Measurements from ENCODE around the gene SULT1C2. TPM values are rescaled to one million over a fixed set of nuclear protein-coding genes. Genes with fewer than 3 reads are reported as not detected.

Gene SULT1C2
- total RNA-seq, 1 donor, result 0.36 TPM

DNA sequence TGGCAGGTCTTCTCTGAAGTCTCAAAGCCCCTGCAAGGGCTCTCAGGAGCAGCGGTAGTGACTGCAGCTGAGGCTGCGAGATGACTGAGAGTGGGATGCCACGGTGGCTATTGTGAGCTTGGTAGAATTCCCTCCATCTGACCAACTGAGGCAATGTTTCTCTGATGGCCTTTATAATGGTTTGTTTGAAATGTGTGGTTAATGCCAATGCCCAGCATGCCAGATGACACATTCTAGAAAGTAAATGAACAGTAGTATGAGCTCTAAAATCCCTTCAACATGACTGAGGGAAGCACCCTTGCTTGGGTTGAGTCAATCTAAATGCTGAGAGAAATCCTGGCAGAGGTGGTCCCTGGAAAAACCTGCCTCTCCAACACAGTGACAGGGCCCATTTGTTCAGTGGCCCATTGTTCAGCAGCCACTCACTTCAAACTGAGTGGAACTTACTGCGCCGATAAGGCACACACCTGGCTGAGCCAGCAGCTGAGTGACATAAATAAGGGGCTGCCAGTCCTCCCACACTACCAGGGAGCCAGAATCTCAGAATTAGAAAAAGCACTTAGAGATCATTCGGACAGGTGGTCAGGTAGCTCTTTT is 31.7 kb downstream of the SULT1C2 start:
- Histone ChIP-seq H3K4me1 (ENCODE audit: insufficient read depth, low read length) (peaks cover 23% of the 10 kb centered on the region), H3K4me3 (ENCODE audit: insufficient read depth, low read length) (no peak overlapping the region), H3K27me3 (ENCODE audit: insufficient read depth, low read length) (no peaks in the 10 kb centered on the region), H2AFZ (ENCODE audit: low read length) (no peak overlapping the region), H3K79me2 (ENCODE audit: insufficient read depth, low read length) (no peaks in the 10 kb centered on the region), H3K9me3 (ENCODE audit: low read depth, low read length) (no peaks in the 10 kb centered on the region), H3K36me3 (ENCODE audit: insufficient read depth, low read length) (no peaks in the 10 kb centered on the region), H3K4me2 (ENCODE audit: insufficient read depth, low read length) (no peak overlapping the region), H3K27ac (ENCODE audit: low read depth, low read length) (no peak overlapping the region), H4K20me1 (ENCODE audit: insufficient read depth, low read length) (no peaks in the 10 kb centered on the region)
- TF ChIP-seq, protein P1, sequence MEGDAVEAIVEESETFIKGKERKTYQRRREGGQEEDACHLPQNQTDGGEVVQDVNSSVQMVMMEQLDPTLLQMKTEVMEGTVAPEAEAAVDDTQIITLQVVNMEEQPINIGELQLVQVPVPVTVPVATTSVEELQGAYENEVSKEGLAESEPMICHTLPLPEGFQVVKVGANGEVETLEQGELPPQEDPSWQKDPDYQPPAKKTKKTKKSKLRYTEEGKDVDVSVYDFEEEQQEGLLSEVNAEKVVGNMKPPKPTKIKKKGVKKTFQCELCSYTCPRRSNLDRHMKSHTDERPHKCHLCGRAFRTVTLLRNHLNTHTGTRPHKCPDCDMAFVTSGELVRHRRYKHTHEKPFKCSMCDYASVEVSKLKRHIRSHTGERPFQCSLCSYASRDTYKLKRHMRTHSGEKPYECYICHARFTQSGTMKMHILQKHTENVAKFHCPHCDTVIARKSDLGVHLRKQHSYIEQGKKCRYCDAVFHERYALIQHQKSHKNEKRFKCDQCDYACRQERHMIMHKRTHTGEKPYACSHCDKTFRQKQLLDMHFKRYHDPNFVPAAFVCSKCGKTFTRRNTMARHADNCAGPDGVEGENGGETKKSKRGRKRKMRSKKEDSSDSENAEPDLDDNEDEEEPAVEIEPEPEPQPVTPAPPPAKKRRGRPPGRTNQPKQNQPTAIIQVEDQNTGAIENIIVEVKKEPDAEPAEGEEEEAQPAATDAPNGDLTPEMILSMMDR (IDR thresholded peaks at IDR 0.05; ENCODE audit: extremely low read depth, low read depth, low read length), result no peak
- no peak for DNase-seq (ENCODE audit: insufficient read length, low spot score, missing footprints)

DNA sequence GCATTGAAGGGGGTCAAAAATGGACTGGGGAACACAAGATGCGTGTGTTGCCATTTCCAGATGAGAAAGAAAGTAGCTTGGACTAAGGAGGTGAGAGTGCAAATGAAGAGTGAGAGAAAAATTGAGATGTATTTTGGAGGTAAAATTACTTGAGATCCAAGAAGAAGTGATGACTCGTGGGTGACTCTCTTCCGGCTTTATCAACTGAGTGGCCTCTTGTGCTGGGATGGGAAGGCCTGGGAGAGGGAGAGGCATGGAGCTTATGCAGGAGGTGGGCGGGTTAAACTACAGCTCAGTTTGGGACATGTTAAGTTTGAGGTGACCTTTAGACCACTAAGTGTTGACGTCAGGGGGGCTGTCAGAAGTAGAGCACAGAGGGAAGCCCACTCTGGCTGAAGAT is 34.9 kb downstream of the SULT1C2 start:
- Histone ChIP-seq H3K36me3 (ENCODE audit: insufficient read depth, low read length) (no peaks in the 10 kb centered on the region), H3K27me3 (ENCODE audit: insufficient read depth, low read length) (no peaks in the 10 kb centered on the region), H3K4me2 (ENCODE audit: insufficient read depth, low read length) (no peak overlapping the region), H2AFZ (ENCODE audit: low read length) (peak overlapping the region; percentile 55), H3K4me3 (ENCODE audit: insufficient read depth, low read length) (no peak overlapping the region), H3K9me3 (ENCODE audit: low read depth, low read length) (no peaks in the 10 kb centered on the region), H4K20me1 (ENCODE audit: insufficient read depth, low read length) (no peaks in the 10 kb centered on the region), H3K4me1 (ENCODE audit: insufficient read depth, low read length) (peaks cover 26% of the 10 kb centered on the region), H3K27ac (ENCODE audit: low read depth, low read length) (no peak overlapping the region), H3K79me2 (ENCODE audit: insufficient read depth, low read length) (no peaks in the 10 kb centered on the region)
- TF ChIP-seq, protein P1 (IDR thresholded peaks at IDR 0.05; ENCODE audit: extremely low read depth, low read depth, low read length), result no peak
- DNase-seq (ENCODE audit: insufficient read length, low spot score, missing footprints), result peak; percentile 69

DNA sequence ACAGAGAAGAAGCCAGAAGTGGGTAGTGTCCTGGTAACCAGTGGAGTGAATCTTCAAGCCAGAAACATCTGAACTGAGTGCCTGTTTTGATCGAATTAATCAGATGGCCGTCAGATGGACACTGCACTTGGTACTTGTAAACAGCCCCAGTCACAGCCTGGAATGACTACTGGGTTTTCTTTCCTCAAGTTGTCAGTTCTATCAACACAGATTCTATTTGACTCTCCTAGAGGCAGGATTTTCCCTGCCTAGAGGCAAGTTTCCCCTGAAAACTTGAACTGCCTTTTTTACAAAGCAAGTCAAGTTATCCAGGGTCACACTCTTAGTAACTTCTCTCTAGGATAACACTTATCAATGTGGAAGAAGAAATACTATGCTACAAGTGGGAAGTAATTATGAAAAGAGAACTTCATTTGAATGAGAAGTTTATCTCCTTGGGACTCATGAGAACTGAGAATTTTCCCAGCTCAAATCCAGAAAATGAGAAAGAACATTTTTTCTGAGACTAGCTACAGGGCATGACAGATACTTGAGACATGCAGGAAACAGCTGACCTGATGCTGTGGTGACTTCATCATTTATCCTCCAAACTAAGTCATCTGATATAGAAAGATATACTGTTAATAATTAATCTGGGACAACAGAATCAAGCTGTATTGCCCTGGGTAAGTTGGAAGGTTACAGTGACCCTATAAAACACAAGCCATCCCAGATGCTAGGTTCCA is 36.0 kb downstream of the SULT1C2 start:
- Histone ChIP-seq H3K36me3 (ENCODE audit: insufficient read depth, low read length) (no peaks in the 10 kb centered on the region), H2AFZ (ENCODE audit: low read length) (peak overlapping the region; percentile 71), H3K27me3 (ENCODE audit: insufficient read depth, low read length) (no peaks in the 10 kb centered on the region), H3K79me2 (ENCODE audit: insufficient read depth, low read length) (no peaks in the 10 kb centered on the region), H3K4me2 (ENCODE audit: insufficient read depth, low read length) (no peak overlapping the region), H3K9me3 (ENCODE audit: low read depth, low read length) (no peaks in the 10 kb centered on the region), H3K4me1 (ENCODE audit: insufficient read depth, low read length) (peaks cover 26% of the 10 kb centered on the region), H3K27ac (ENCODE audit: low read depth, low read length) (peak overlapping the region; percentile 83), H4K20me1 (ENCODE audit: insufficient read depth, low read length) (no peaks in the 10 kb centered on the region), H3K4me3 (ENCODE audit: insufficient read depth, low read length) (no peak overlapping the region)
- peak; percentile 42 for DNase-seq (ENCODE audit: insufficient read length, low spot score, missing footprints)
- TF ChIP-seq, protein P1 (IDR thresholded peaks at IDR 0.05; ENCODE audit: extremely low read depth, low read depth, low read length), result no peak

DNA sequence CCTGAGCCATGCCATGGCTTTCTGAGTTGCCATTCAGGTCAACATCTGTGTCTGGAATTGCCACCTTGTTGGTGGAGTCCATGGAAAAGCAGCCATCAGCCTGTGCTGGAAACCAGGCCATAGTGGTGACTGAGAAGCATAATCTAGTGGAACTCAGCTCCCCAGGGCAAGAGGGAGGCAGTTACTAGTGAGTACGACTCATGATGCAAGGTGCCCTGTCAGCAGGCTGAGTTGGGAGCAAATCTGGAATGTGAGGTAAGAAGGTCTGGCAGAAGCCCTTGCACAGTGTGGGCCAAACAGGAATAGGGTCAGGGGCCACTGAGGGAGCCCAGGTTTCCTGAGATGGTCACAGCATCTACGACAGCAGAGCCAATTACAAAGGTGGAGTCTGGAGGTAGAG is 37.1 kb downstream of the SULT1C2 start:
- H3K4me2 ChIP-seq (ENCODE audit: insufficient read depth, low read length), result no peak overlapping the region
- H3K79me2 ChIP-seq (ENCODE audit: insufficient read depth, low read length), result no peaks in the 10 kb centered on the region
- no peaks in the 10 kb centered on the region for H3K27me3 ChIP-seq (ENCODE audit: insufficient read depth, low read length)
- DNase-seq (ENCODE audit: insufficient read length, low spot score, missing footprints), result peak; percentile 17
- H3K27ac ChIP-seq (ENCODE audit: low read depth, low read length), result peak overlapping the region; percentile 83
- TF ChIP-seq, protein P1 (IDR thresholded peaks at IDR 0.05; ENCODE audit: extremely low read depth, low read depth, low read length), result no peak
- H2AFZ ChIP-seq (ENCODE audit: low read length), result peak overlapping the region; percentile 40
- no peaks in the 10 kb centered on the region for H3K9me3 ChIP-seq (ENCODE audit: low read depth, low read length)
- H3K4me3 ChIP-seq (ENCODE audit: insufficient read depth, low read length), result no peak overlapping the region
- H3K4me1 ChIP-seq (ENCODE audit: insufficient read depth, low read length), result peaks cover 26% of the 10 kb centered on the region
- H3K36me3 ChIP-seq (ENCODE audit: insufficient read depth, low read length), result no peaks in the 10 kb centered on the region
- H4K20me1 ChIP-seq (ENCODE audit: insufficient read depth, low read length), result no peaks in the 10 kb centered on the region
